IPS-18a (cell line): ENCODE data around the gene GLIS2.

Experiments
- H3K27ac ChIP-seq: one replicate; pipeline ENCODE4 v1.5.1; 2013; ENCODE audit warnings: low read length
- H3K27me3 ChIP-seq: one replicate; pipeline ENCODE4 v1.6.1; 2013; ENCODE audit warnings: mild to moderate bottlenecking, low read length; ENCODE audit not compliant: control insufficient read depth, insufficient read depth
- H3K36me3 ChIP-seq: one replicate; pipeline ENCODE4 v1.6.1; 2013; ENCODE audit warnings: low read depth, low read length; ENCODE audit not compliant: control insufficient read depth
- H3K4me1 ChIP-seq: one replicate; pipeline ENCODE4 v1.6.1; 2013; ENCODE audit warnings: low read depth, low read length; ENCODE audit not compliant: control insufficient read depth
- H3K4me3 ChIP-seq: one replicate; pipeline ENCODE4 v1.5.1; 2013; ENCODE audit warnings: low read length
- H3K9ac ChIP-seq: one replicate; pipeline ENCODE4 v1.6.1; 2013; ENCODE audit warnings: mild to moderate bottlenecking, low read length, moderate library complexity
- H3K9me3 ChIP-seq: one replicate; pipeline ENCODE4 v1.6.1; 2013; ENCODE audit warnings: low read depth, low read length; ENCODE audit not compliant: control insufficient read depth

Gene GLIS2

GRCh38 chr16:4386951-4387565 is 71.2 kb downstream of the GLIS2 start:
- Histone ChIP-seq H3K9ac (no peak overlapping the region), H3K27ac (no peak overlapping the region), H3K9me3 (no peaks in the 10 kb centered on the region), H3K27me3 (no peaks in the 10 kb centered on the region), H3K4me3 (no peak overlapping the region), H3K4me1 (peaks cover 37% of the 10 kb centered on the region), H3K36me3 (no peaks in the 10 kb centered on the region)

GRCh38 chr16:4387781-4388180 is 71.9 kb downstream of the GLIS2 start:
- H3K9me3 ChIP-seq: no peaks in the 10 kb centered on the region
- H3K4me3 ChIP-seq: no peak overlapping the region
- no peak overlapping the region for H3K27ac ChIP-seq
- no peaks in the 10 kb centered on the region for H3K27me3 ChIP-seq
- H3K36me3 ChIP-seq: no peaks in the 10 kb centered on the region
- H3K9ac ChIP-seq: no peak overlapping the region
- H3K4me1 ChIP-seq: peaks cover 44% of the 10 kb centered on the region

GRCh38 chr16:4388271-4389021 is 72.6 kb downstream of the GLIS2 start:
- Histone ChIP-seq H3K9me3 (no peaks in the 10 kb centered on the region), H3K27ac (no peak overlapping the region), H3K4me1 (peaks cover 50% of the 10 kb centered on the region), H3K4me3 (no peak overlapping the region), H3K36me3 (no peaks in the 10 kb centered on the region), H3K9ac (no peak overlapping the region), H3K27me3 (no peaks in the 10 kb centered on the region)
